Measurements from ENCODE around the gene NEK8. TPM values are rescaled to one million over a fixed set of nuclear protein-coding genes. Genes with fewer than 3 reads are reported as not detected.

Gene NEK8
- total RNA-seq, 4 donors from 2014 or later: 1.9 to 3.4 (median 2.5) TPM

DNA sequence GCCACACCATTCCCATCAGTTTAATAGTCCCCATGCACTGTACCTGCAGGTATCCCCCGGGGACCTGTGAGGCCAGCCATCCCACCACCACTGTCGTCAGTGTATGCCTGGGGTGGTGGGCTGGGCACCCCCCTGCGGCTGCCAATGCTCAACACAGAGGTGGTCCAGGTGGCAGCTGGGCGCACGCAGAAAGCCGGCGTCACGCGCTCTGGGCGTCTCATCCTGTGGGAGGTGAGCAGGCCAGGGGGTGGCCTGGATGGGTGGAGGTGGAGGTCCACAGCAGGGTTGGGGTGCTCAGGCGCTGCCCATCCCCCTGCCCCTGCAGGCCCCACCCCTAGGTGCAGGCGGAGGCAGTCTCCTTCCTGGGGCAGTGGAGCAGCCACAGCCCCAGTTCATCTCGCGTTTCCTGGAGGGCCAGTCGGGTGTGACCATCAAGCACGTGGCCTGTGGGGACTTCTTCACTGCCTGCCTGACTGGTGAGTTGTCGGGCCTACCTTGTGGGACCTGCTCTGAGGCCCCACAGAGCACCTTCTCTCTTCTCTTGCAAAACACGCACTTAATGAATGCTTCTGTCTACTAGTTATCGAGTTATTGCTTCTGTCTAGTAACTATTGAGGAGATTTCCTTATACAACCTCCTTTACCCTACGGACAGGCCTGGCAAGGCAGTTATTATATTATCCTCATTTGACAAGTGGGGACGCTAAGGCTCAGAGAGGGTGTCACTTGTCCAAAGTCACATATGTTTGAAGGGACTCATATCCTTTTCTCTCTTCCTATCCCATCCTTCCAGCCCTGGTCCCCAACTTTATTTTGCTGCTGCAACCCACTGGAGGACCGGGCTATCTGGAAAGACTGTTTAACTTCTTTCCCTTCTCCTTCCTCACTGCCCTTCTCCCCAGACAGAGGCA lies 9.4 kb downstream of the NEK8 start:
- DNase-seq (ENCODE audit: low spot score): no peak
- TF ChIP-seq, protein P1, sequence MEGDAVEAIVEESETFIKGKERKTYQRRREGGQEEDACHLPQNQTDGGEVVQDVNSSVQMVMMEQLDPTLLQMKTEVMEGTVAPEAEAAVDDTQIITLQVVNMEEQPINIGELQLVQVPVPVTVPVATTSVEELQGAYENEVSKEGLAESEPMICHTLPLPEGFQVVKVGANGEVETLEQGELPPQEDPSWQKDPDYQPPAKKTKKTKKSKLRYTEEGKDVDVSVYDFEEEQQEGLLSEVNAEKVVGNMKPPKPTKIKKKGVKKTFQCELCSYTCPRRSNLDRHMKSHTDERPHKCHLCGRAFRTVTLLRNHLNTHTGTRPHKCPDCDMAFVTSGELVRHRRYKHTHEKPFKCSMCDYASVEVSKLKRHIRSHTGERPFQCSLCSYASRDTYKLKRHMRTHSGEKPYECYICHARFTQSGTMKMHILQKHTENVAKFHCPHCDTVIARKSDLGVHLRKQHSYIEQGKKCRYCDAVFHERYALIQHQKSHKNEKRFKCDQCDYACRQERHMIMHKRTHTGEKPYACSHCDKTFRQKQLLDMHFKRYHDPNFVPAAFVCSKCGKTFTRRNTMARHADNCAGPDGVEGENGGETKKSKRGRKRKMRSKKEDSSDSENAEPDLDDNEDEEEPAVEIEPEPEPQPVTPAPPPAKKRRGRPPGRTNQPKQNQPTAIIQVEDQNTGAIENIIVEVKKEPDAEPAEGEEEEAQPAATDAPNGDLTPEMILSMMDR (IDR thresholded peaks at IDR 0.05): no peak
- ATAC-seq (ENCODE audit: low FRiP score): no peak

DNA sequence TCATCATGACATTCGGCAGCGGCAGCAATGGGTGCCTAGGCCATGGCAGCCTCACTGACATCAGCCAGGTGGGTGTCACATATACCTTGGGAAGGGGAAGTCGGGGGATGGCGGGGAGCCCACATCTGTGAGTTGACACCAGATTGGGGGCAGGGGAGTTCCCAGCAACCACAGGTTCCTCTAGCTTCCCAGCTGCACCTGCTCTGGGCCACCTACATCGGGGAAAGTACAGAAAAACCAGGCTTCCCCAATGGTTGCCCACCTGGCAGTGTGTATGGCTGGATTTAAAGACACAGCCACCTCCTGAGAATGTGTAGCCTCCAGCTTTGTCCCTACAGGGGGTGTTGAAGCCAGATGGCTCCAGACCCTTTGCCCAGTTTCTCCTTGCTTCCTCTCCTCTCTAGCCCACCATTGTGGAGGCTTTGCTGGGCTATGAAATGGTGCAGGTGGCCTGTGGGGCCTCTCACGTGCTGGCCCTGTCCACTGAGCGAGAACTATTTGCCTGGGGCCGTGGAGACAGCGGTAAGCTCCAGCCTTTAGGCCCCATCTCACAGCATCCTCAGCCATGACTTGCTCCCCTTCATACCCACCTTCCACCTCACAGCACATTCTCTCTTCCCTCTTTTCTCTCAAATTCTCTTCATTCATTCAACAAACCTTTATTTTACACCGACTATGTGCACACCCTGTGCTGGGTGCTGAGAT lies 10.2 kb downstream of the NEK8 start:
- DNase-seq (ENCODE audit: low spot score) (no peak), ATAC-seq (ENCODE audit: low FRiP score) (no peak)
- TF ChIP-seq, protein P1 (IDR thresholded peaks at IDR 0.05): no peak

DNA sequence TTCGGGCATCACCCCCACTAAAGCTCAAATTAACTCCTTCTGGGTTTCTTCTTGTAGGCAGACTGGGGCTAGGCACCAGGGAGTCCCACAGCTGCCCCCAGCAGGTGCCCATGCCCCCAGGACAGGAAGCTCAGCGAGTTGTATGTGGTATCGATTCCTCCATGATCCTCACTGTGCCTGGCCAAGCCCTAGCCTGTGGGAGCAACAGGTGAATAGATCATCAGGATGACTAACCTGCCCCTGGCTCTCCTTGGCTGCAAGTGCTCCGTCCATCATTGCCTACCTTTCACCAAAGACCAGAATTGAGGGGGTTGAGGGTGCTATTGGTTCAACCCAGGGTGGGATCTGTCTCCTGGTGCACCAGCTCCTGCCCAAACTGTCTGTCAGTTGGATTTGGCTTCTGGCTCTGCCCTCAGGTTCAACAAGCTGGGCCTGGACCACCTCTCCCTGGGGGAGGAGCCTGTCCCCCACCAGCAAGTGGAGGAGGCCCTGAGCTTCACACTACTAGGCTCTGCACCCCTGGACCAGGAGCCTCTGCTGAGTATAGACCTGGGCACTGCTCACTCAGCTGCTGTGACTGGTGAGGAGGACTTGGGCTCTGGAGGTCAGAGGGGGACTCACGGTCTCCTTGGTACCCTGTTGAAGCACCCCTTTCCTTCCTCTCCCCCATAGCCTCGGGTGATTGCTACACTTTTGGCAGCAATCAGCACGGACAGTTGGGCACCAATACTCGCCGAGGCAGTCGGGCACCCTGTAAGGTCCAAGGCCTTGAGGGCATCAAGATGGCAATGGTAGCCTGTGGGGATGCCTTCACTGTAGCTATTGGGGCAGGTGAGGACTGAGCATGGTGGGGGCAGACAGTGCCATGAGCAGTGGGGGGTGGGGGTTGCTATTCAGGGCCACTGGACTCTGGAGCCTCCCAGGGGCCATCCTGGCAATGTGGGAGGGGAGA lies 12.1 kb downstream of the NEK8 start:
- TF ChIP-seq, protein P1 (IDR thresholded peaks at IDR 0.05): no peak
- ATAC-seq (ENCODE audit: low FRiP score): no peak
- DNase-seq (ENCODE audit: low spot score): no peak

DNA sequence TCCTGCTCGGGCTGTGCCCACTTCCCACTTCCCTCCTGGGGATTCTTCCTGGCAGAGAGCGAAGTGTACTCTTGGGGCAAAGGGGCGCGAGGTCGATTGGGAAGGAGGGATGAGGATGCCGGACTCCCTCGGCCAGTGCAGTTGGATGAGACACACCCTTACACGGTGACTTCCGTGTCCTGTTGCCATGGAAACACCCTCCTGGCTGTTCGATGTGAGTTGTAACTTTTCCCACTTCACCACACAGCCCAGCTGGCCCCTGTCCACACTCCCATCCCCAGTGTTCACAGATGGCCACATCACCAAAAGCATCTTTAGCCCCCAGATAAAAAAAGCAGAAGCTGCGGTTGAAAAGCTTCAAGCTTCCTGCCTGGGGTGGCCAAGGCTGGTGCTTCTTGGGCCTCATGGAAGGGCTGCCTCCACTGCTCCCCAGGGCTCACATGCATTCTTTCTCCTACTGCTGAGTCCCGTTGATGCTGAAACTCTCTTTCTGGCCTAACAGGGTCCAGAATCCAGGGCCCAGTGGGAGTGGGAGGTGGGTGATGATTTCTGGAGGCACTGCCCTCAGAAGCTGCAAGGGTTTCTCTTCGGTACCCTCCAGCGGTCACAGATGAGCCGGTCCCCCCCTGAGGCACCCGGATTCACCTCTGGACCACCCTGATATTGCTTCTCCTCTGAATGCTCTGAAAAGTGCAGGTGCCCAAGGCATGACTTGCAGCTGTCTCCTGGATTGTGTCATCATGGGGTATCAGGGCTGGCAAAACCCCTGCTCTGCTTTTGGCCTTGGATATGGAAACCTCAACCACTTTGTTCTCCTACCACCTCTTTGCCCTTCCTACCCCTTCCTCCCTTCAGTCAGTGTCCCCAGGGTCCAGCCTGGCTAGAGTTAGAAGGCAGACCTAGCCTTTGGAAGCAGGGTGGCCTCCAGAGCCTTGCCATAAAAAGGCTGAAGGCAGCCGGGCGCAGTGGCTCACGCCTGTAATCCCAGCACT lies 13.1 kb downstream of the NEK8 start:
- ATAC-seq (ENCODE audit: low FRiP score): no peak
- TF ChIP-seq, protein P1 (IDR thresholded peaks at IDR 0.05): no peak
- no peak for DNase-seq (ENCODE audit: low spot score)

DNA sequence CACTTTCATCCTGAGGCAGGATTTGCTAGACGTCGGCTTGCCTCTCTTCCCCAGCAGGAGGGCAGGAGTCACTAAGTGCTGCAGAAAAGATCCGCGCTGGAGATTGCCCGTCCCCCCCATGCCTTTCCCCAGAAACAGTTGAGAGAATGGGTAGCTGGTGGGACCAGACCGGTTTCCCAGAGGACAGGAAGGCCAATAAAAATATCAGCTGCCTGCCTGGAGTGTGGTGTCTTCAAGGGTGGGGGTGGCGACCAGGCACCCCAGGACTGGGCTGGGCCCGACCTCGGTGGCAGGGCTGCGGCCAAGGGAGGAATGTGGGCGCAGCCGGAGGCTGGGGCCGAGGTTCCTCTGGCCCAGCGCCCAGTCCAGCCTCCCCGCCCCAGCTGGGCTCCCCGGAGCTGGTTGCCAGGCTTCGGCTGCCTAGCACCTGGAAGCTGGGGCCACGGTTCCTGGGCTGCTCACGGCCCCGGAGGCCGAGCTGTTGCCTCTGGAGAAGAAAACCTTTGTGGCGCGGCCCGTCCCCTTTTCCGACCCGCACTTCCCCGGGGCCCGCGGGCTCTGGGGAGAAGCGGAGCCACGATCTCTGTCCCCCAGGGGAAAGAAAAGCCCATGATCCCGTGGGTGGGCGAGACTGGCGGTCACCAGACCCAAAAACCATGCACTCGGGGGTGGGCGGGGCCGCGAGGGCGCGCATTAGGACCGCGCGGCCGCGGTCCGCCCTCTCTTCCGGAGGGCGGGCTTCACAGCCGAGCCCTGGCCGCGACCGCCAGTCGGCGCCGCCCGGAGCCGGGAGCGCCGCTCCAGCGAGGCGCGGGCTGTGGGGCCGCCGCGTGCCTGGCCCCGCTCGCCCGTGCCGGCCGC lies 14.9 kb downstream of the NEK8 start, which contains the start of gene TRAF4:
Gene TRAF4, plus strand, starts transcription at position 769 of the 861 bp plus-strand sequence. CDS start 102 bp downstream, outside the sequence.
- DNase-seq (ENCODE audit: low spot score) (peak; percentile 52), ATAC-seq (ENCODE audit: low FRiP score) (peak; percentile 83)
- TF ChIP-seq, protein P1 (IDR thresholded peaks at IDR 0.05): no peak
